PC-3 (cell line): ENCODE data around the gene GP2. TPM values are rescaled to one million over a fixed set of nuclear protein-coding genes. Genes with fewer than 3 reads are reported as not detected.

Experiments used
- ATAC-seq: fragments of 200-7000 bp; cut with Tn5 transposase; 2 replicates; pipeline ENCODE4 v1.9.1; 2020; ENCODE audit warnings: mild to moderate bottlenecking, moderate library complexity
- BruUV-seq: library from RNA; stranded (reverse); fragments of 400-500 nt; replicated peaks from 2 replicates; lab custom pipeline; 2021; lab: Mats Ljungman, UMichigan
- CTCF ChIA-PET: fragments of 300-600 bp; sonication (Branson Sonifier 250); formaldehyde crosslinking; loops from one replicate; lab custom pipeline; 2022; ENCODE audit warnings: antibody characterized with exemption; lab: Charles Lee
- POLR2A ChIA-PET: fragments of 300-600 bp; sonication (Branson Sonifier 250); formaldehyde crosslinking; loops from one replicate; lab custom pipeline; 2022; ENCODE audit warnings: antibody characterized with exemption; ENCODE audit not compliant: unreplicated experiment; lab: Charles Lee
- DNase-seq: peaks from one replicate; pipeline ENCODE4 v3.0.0-alpha.2; 2015
- H2AFZ ChIP-seq: fragments of 300-600 bp; sonication (generic); 2 replicates; pipeline ENCODE4 v1.6.0; 2016; ENCODE audit warnings: antibody characterized with exemption, low read length
- H3F3A ChIP-seq: fragments of 300-600 bp; sonication (generic); one replicate; pipeline ENCODE4 v1.6.0; 2017; ENCODE audit warnings: antibody characterized with exemption, low read length, control low read depth, mild to moderate bottlenecking; ENCODE audit not compliant: unreplicated experiment
- H3K27ac ChIP-seq: fragments of 300-600 bp; sonication (generic); 2 replicates; pipeline ENCODE4 v1.5.1; 2016; ENCODE audit warnings: mild to moderate bottlenecking, low read length
- H3K27me3 ChIP-seq: fragments of 300-600 bp; sonication (generic); 2 replicates; pipeline ENCODE4 v1.6.1; 2016; ENCODE audit warnings: low read length, mixed read lengths
- H3K36me3 ChIP-seq: fragments of 300-600 bp; sonication (generic); 2 replicates; pipeline ENCODE4 v1.6.1; 2016; ENCODE audit warnings: low read depth, mixed run types, low read length, mixed read lengths
- H3K4me1 ChIP-seq: fragments of 300-600 bp; sonication (generic); 2 replicates; pipeline ENCODE4 v1.5.1; 2016; ENCODE audit warnings: low read length; ENCODE audit not compliant: insufficient read depth
- H3K4me2 ChIP-seq: fragments of 300-600 bp; sonication (generic); 2 replicates; pipeline ENCODE4 v1.6.0; 2016; ENCODE audit warnings: low read length
- H3K4me3 ChIP-seq: fragments of 300-600 bp; sonication (generic); 2 replicates; pipeline ENCODE4 v1.5.1; 2016; ENCODE audit warnings: mild to moderate bottlenecking, low read length, mixed read lengths
- H3K79me2 ChIP-seq: fragments of 300-600 bp; sonication (generic); 2 replicates; pipeline ENCODE4 v1.6.1; 2017; ENCODE audit warnings: low read length, mixed read lengths
- H3K9ac ChIP-seq: fragments of 300-600 bp; sonication (generic); 2 replicates; pipeline ENCODE4 v1.6.0; 2016; ENCODE audit warnings: mild to moderate bottlenecking, low read length
- H3K9me2 ChIP-seq: fragments of 300-600 bp; sonication (generic); replicated peaks from 2 replicates; pipeline ENCODE4 v1.6.1; 2016; ENCODE audit warnings: mixed run types, low read length, mixed read lengths
- H3K9me3 ChIP-seq: fragments of 300-600 bp; sonication (generic); 2 replicates; pipeline ENCODE4 v1.6.1; 2016; ENCODE audit warnings: low read length, mixed read lengths
- H4K20me1 ChIP-seq: fragments of 300-600 bp; sonication (generic); 2 replicates; pipeline ENCODE4 v1.6.1; 2016; ENCODE audit warnings: low read length, mixed read lengths
- CTCF ChIP-seq: fragments of 300-600 bp; sonication (generic); conservative IDR thresholded peaks from 2 replicates; pipeline ENCODE4 v1.5.1; 2017; ENCODE audit warnings: antibody characterized with exemption, low read depth, mild to moderate bottlenecking, low read length
- EZH2 ChIP-seq: fragments of 300-600 bp; sonication (generic); IDR thresholded peaks from one replicate; pipeline ENCODE4 v1.6.1; 2017; ENCODE audit warnings: antibody characterized with exemption, mild to moderate bottlenecking, low read length; ENCODE audit not compliant: unreplicated experiment
- EZH2phosphoT487 ChIP-seq: fragments of 300-600 bp; sonication (generic); IDR thresholded peaks from 2 replicates; pipeline ENCODE4 v1.6.1; 2018; ENCODE audit warnings: mild to moderate bottlenecking, antibody characterized with exemption, low read length, borderline replicate concordance
- intact Hi-C: fragments of 100-400 bp; cut with micrococcal nuclease; formaldehyde crosslinking; loops from 2 replicates; pipeline ENCODE4 v1.9.0; 2023
- total RNA-seq: library from RNA; depleted of rRNA; stranded (reverse); fragments of >200 nt; gene quantifications from 2 replicates; pipeline ENCODE4 v1.2.3, GENCODE V29; 2014

The GP2 gene
- total RNA-seq, 1 experiment from 2014 or later, result not detected

- ChIA-PET POLR2A (no interaction called here), CTCF (no interaction called here)
- Histone ChIP-seq H3K27me3 (no peaks in the 10 kb centered on the region), H2AFZ (no peak overlapping the region), H3F3A (no peaks in the 10 kb centered on the region), H3K9ac (no peak overlapping the region), H3K36me3 (no peaks in the 10 kb centered on the region), H3K4me1 (no peaks in the 10 kb centered on the region), H3K79me2 (no peaks in the 10 kb centered on the region), H3K4me3 (no peak overlapping the region), H3K27ac (no peak overlapping the region), H4K20me1 (no peaks in the 10 kb centered on the region), H3K9me3 (no peaks in the 10 kb centered on the region), H3K4me2 (no peak overlapping the region), H3K9me2 (no peaks in the 10 kb centered on the region)
- TF ChIP-seq EZH2phosphoT487, result no peak
- TF ChIP-seq CTCF, result no peak
- TF ChIP-seq EZH2, result no peak
- DNase-seq, result no peak
- no peak for ATAC-seq
- intact Hi-C loops, result no loop called here
- BruUV-seq, result no TSS peak
Observed at GRCh38 chr16:20307240-20307671, 20.1 kb downstream of the GP2 start.

GRCh38 chr16:20306401-20306800 is 20.9 kb downstream of the GP2 start:
- DNase-seq (no peak), ATAC-seq (no peak)
- Histone ChIP-seq H3K9me2 (no peaks in the 10 kb centered on the region), H2AFZ (no peak overlapping the region), H3K36me3 (no peaks in the 10 kb centered on the region), H4K20me1 (no peaks in the 10 kb centered on the region), H3K4me1 (no peaks in the 10 kb centered on the region), H3K4me2 (no peak overlapping the region), H3F3A (no peaks in the 10 kb centered on the region), H3K79me2 (no peaks in the 10 kb centered on the region), H3K9ac (no peak overlapping the region), H3K27ac (no peak overlapping the region), H3K27me3 (no peaks in the 10 kb centered on the region), H3K9me3 (no peaks in the 10 kb centered on the region), H3K4me3 (no peak overlapping the region)
- intact Hi-C loops, result no loop called here
- ChIA-PET POLR2A (no interaction called here), CTCF (no interaction called here)
- TF ChIP-seq CTCF, result no peak
- TF ChIP-seq EZH2, result no peak
- TF ChIP-seq EZH2phosphoT487, result no peak
- BruUV-seq, result no TSS peak

GRCh38 chr16:20303012-20303411 is 24.3 kb downstream of the GP2 start:
- Histone ChIP-seq H3K4me2 (no peak overlapping the region), H3K79me2 (no peaks in the 10 kb centered on the region), H3K27ac (no peak overlapping the region), H3F3A (no peaks in the 10 kb centered on the region), H3K4me1 (no peaks in the 10 kb centered on the region), H3K36me3 (no peaks in the 10 kb centered on the region), H3K9ac (no peak overlapping the region), H3K27me3 (no peaks in the 10 kb centered on the region), H3K9me3 (no peaks in the 10 kb centered on the region), H3K9me2 (no peaks in the 10 kb centered on the region), H4K20me1 (no peaks in the 10 kb centered on the region), H3K4me3 (no peak overlapping the region), H2AFZ (no peak overlapping the region)
- no peak for DNase-seq
- ChIA-PET POLR2A (no interaction called here), CTCF (no interaction called here)
- no peak for ATAC-seq
- TF ChIP-seq CTCF (no peak), EZH2phosphoT487 (no peak), EZH2 (no peak)
- intact Hi-C loops, result no loop called here
- BruUV-seq, result no TSS peak
